GM23248 (cell line): Measurements from ENCODE around the gene RNF152. TPM values are rescaled to one million over a fixed set of nuclear protein-coding genes. Genes with fewer than 3 reads are reported as not detected.

Experiments used
- DNase-seq: peaks from one replicate; pipeline ENCODE4 v3.0.0-alpha.2; 2015
- H2AFZ ChIP-seq: fragments of 200-600 bp; sonication (generic); 2 replicates; pipeline ENCODE4 v1.6.1; 2016; ENCODE audit warnings: antibody characterized with exemption
- H3F3A ChIP-seq: fragments of 200-600 bp; sonication (generic); 2 replicates; pipeline ENCODE4 v1.6.1; 2016; ENCODE audit warnings: mild to moderate bottlenecking, antibody characterized with exemption, mixed run types; ENCODE audit not compliant: insufficient read depth
- H3K27ac ChIP-seq: fragments of 200-600 bp; sonication (generic); 2 replicates; pipeline ENCODE4 v1.5.1; 2016; ENCODE audit warnings: mild to moderate bottlenecking
- H3K27me3 ChIP-seq: fragments of 200-600 bp; sonication (generic); replicated peaks from 2 replicates; pipeline ENCODE4 v1.6.1; 2016; ENCODE audit warnings: mild to moderate bottlenecking; ENCODE audit not compliant: insufficient read depth
- H3K36me3 ChIP-seq: fragments of 200-600 bp; sonication (generic); 2 replicates; pipeline ENCODE4 v1.6.1; 2016; ENCODE audit warnings: low read depth, mild to moderate bottlenecking
- H3K4me1 ChIP-seq: fragments of 200-600 bp; sonication (generic); 2 replicates; pipeline ENCODE4 v1.6.1; 2016; ENCODE audit warnings: mild to moderate bottlenecking; ENCODE audit not compliant: insufficient read depth
- H3K4me2 ChIP-seq: fragments of 200-600 bp; sonication (generic); one replicate; pipeline ENCODE4 v1.6.1; 2016; ENCODE audit warnings: mild to moderate bottlenecking; ENCODE audit not compliant: unreplicated experiment
- H3K4me3 ChIP-seq: fragments of 200-600 bp; sonication (generic); 2 replicates; pipeline ENCODE4 v1.5.1; 2016; ENCODE audit warnings: mild to moderate bottlenecking
- H3K79me2 ChIP-seq: fragments of 200-600 bp; sonication (generic); 2 replicates; pipeline ENCODE4 v1.6.1; 2016; ENCODE audit warnings: mild to moderate bottlenecking; ENCODE audit not compliant: insufficient read depth
- H3K9ac ChIP-seq: fragments of 200-600 bp; sonication (generic); 2 replicates; pipeline ENCODE4 v1.6.1; 2016; ENCODE audit warnings: mild to moderate bottlenecking
- H3K9me2 ChIP-seq: fragments of 200-600 bp; sonication (generic); 2 replicates; pipeline ENCODE4 v1.6.1; 2016; ENCODE audit warnings: mixed run types, mild to moderate bottlenecking, moderate library complexity; ENCODE audit not compliant: insufficient read depth
- H3K9me3 ChIP-seq: fragments of 200-600 bp; sonication (generic); one replicate; pipeline ENCODE4 v1.6.1; 2017; ENCODE audit warnings: low read depth
- H4K20me1 ChIP-seq: fragments of 200-600 bp; sonication (generic); 2 replicates; pipeline ENCODE4 v1.6.0; 2016; ENCODE audit not compliant: insufficient read depth
- EZH2 ChIP-seq: fragments of 200-600 bp; sonication (generic); IDR thresholded peaks from 2 replicates; pipeline ENCODE4 v1.6.1; 2018; ENCODE audit warnings: antibody characterized with exemption, mild to moderate bottlenecking; ENCODE audit not compliant: insufficient read depth, poor library complexity, severe bottlenecking
- EZH2phosphoT487 ChIP-seq: fragments of 200-600 bp; sonication (generic); IDR thresholded peaks from 2 replicates; pipeline ENCODE4 v1.6.1; 2018; ENCODE audit warnings: antibody characterized with exemption, moderate library complexity, mild to moderate bottlenecking, low read depth; ENCODE audit not compliant: insufficient read depth
- WGBS, 2 experiments: methylation state at CpG; one replicate each; pipeline ENCODE4 v1.1.6; 2015 to 2017; ENCODE audit warnings: low lambda C conversion rate in 2 of 2, low coverage in 1 of 2; ENCODE audit errors: missing lambda C conversion rate in 2 of 2; 5-methylcytosine and 5-hydroxymethylcytosine counted together
- in situ Hi-C: fragments of 300-500 bp; cut with MboI; formaldehyde crosslinking; loops from 2 replicates; pipeline ENCODE4 v1.15.0; 2020
- polyA plus RNA-seq: library from polyadenylated mRNA; unstranded; fragments of >200 nt; fragmentation: Nextera tagmentation; extraction: Ambion mirVana; gene quantifications from 2 replicates; pipeline ENCODE4 v1.2.1, GENCODE V29; 2016
- total RNA-seq: library from RNA; depleted of rRNA; stranded (reverse); fragments of >200 nt; shearing (Covaris generic); gene quantifications from 2 replicates; pipeline ENCODE4 v1.2.3, GENCODE V29; 2014

The RNF152 gene
- total and polyA plus RNA-seq, 2 experiments from 2014 or later, result 1.9 to 11.3 TPM

DNA sequence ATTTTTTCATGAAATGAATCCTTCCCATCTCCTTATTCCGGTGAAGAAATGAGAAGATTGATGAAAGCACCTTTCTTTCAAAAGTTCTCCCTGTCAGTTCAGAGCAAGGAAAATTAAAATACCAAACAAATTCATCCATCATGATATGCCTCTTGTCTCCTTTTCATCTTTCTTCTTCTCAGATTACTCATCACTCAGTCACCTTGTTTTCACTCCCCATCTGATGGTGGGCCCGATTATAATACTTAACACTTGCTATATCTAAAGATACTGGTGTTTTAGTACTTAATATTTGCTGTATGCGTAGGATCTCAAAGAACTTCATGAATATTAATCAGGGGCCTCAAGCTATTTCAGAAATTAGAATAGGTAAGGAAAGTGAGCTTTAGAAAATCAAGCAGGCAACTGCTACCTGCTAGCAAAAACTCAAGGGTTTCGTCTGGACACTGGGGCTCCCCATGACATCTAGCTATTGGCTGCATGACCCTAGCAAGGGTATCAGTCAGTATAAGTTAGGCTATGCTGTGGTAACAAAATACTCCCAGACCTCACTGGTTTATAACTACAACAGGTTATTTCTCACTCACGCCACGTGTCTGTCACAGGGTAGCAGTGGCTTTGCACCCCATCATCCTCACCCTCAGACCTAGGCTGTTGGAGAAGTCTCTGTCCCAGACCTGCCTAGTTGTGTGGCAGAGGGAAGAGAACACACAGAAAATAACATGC is 39.0 kb upstream of the RNF152 start:
- Histone ChIP-seq H3F3A (no peaks in the 10 kb centered on the region), H4K20me1 (no peaks in the 10 kb centered on the region), H2AFZ (no peak overlapping the region), H3K9me3 (no peaks in the 10 kb centered on the region), H3K9me2 (no peaks in the 10 kb centered on the region), H3K9ac (no peak overlapping the region), H3K4me3 (no peak overlapping the region), H3K4me2 (no peak overlapping the region), H3K4me1 (no peaks in the 10 kb centered on the region), H3K27ac (no peak overlapping the region), H3K27me3 (no peaks in the 10 kb centered on the region), H3K36me3 (no peaks in the 10 kb centered on the region), H3K79me2 (no peaks in the 10 kb centered on the region)
- WGBS, 2 experiments, result 77 to 86% methylated on average over 6 of the region's 6 CpGs
- DNase-seq, result no peak
- in situ Hi-C loops, result no loop called here
- TF ChIP-seq EZH2 (no peak), EZH2phosphoT487 (no peak)

DNA sequence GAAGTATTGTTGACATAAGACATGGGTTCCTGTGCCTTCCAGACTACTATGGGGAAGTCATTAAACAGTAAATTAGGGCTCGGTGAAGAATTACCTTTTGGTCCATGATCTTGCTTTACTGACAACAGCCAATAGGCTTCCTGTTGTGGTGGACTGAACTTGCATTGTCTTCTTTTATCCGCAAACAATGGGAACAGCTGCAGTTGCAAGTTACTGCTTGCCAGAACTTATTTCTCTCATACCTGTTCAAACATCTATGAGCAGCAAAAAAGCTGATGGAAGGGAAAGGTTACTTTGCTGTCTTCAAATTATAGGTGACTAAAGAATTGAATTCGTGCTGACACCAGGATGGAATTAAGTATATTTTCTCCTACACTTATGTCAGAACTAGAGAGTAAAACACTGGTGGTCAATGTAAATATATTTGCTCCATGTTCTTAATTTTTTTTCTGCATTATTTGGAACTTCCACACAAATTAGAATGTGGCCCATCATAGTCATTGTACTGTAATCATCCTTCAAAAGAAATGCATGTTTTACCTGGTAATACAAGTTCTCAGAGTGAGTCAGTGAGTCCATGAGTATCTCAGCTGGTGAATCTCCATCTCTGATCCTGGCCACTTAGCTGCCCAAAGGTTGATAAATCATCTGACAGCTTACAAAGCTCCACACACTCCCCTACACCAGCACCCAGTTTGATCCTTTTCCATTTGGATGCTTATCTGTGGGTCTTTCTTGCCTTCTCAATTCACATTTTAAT is 37.3 kb upstream of the RNF152 start:
- Histone ChIP-seq H3K9me2 (no peaks in the 10 kb centered on the region), H3K4me3 (no peak overlapping the region), H3K9me3 (no peaks in the 10 kb centered on the region), H3K9ac (no peak overlapping the region), H3K36me3 (no peaks in the 10 kb centered on the region), H3F3A (no peaks in the 10 kb centered on the region), H3K79me2 (no peaks in the 10 kb centered on the region), H4K20me1 (no peaks in the 10 kb centered on the region), H3K4me2 (no peak overlapping the region), H3K27me3 (no peaks in the 10 kb centered on the region), H3K4me1 (no peaks in the 10 kb centered on the region), H2AFZ (no peak overlapping the region), H3K27ac (no peak overlapping the region)
- 70 to 78% methylated on average over 3 of the region's 3 CpGs for WGBS, 2 experiments
- in situ Hi-C loops, result no loop called here
- DNase-seq, result no peak
- TF ChIP-seq EZH2phosphoT487, result no peak
- TF ChIP-seq EZH2, result no peak

DNA sequence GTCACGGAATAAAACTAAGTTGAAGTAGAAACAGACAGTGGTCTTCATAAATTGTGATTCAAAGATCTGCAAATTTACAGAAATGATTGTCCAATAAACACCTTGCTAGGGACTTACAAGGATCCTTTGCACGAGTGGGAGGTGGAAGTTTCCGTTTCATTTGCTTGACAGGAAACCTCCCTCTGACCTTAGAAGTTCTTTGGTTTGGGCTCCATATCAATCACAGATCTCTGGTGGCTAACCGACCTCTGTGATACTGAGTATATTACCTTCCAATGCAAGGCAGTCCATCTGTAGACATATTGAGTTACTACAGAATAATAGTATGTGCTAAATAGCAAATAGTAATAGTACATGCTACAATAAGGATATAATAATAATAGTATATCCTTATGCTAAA is 33.7 kb upstream of the RNF152 start:
- WGBS, 2 experiments, result 50 to 60% methylated on average over 4 of the region's 4 CpGs
- H2AFZ ChIP-seq, result no peak overlapping the region
- in situ Hi-C loops, result no loop called here
- no peak overlapping the region for H3K27ac ChIP-seq
- no peaks in the 10 kb centered on the region for H4K20me1 ChIP-seq
- no peaks in the 10 kb centered on the region for H3K9me2 ChIP-seq
- no peaks in the 10 kb centered on the region for H3K9me3 ChIP-seq
- DNase-seq, result no peak
- no peaks in the 10 kb centered on the region for H3K79me2 ChIP-seq
- no peak overlapping the region for H3K4me2 ChIP-seq
- H3K27me3 ChIP-seq, result no peaks in the 10 kb centered on the region
- no peak overlapping the region for H3K9ac ChIP-seq
- no peaks in the 10 kb centered on the region for H3K4me1 ChIP-seq
- TF ChIP-seq EZH2phosphoT487 (no peak), EZH2 (no peak)
- H3K4me3 ChIP-seq, result no peak overlapping the region
- H3F3A ChIP-seq, result no peaks in the 10 kb centered on the region
- no peaks in the 10 kb centered on the region for H3K36me3 ChIP-seq

DNA sequence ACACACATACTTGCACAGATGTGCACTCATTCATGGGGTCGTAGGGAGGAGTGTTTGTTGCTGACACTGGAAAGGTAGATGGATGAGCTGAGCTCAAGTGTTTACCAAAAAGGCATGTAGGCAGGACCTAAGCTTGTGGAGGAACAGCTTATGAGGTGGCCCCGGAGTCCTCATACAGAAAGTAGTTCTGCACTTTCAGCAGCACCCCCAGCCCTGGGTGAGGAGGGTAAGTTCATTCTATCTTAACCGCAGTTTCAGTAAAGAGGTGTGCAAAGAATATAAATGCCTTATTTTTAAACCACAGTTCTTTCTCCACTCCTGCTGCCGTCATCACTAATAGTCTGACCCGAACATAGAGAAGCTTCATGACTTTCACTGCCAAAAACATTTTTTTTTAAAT is 31.7 kb upstream of the RNF152 start:
- no peaks in the 10 kb centered on the region for H4K20me1 ChIP-seq
- in situ Hi-C loops, result no loop called here

More for the DNA sequence above, 31.7 kb upstream of the RNF152 start:
- no peaks in the 10 kb centered on the region for H3K9me2 ChIP-seq
- H3K36me3 ChIP-seq, result no peaks in the 10 kb centered on the region
- H3K9ac ChIP-seq, result no peak overlapping the region
- DNase-seq, result no peak
- no peaks in the 10 kb centered on the region for H3F3A ChIP-seq
- no peaks in the 10 kb centered on the region for H3K27me3 ChIP-seq
- TF ChIP-seq EZH2phosphoT487 (no peak), EZH2 (no peak)
- no peak overlapping the region for H2AFZ ChIP-seq
- no peak overlapping the region for H3K27ac ChIP-seq
- no peaks in the 10 kb centered on the region for H3K4me1 ChIP-seq
- no peaks in the 10 kb centered on the region for H3K79me2 ChIP-seq
- no peak overlapping the region for H3K4me3 ChIP-seq
- H3K9me3 ChIP-seq, result no peaks in the 10 kb centered on the region
- 11 to 26% methylated on average over 5 of the region's 5 CpGs for WGBS, 2 experiments
- H3K4me2 ChIP-seq, result no peak overlapping the region
